GM12873 (cell line): ENCODE measurements around the gene WWOX.

Source experiments
- CTCF ChIP-seq: IDR thresholded peaks from 2 replicates; pipeline ENCODE4 v1.5.1; 2012; ENCODE audit warnings: low read depth, mild to moderate bottlenecking, moderate library complexity, low read length, control low read depth; ENCODE audit not compliant: insufficient read depth; ENCODE audit errors: missing control alignments

Gene WWOX

GRCh38 chr16:78967948-78968347 lies 868.5 kb downstream of the WWOX start:
- no peak for TF ChIP-seq CTCF

GRCh38 chr16:78969721-78970120 lies 870.3 kb downstream of the WWOX start:
- no peak for TF ChIP-seq CTCF

- no peak for TF ChIP-seq CTCF
Measured at GRCh38 chr16:78970650-78971049, 871.2 kb downstream of the WWOX start.

- no peak for TF ChIP-seq CTCF
Measured at GRCh38 chr16:78972006-78972405, 872.6 kb downstream of the WWOX start.

- TF ChIP-seq CTCF: no peak
Measured at GRCh38 chr16:78972986-78973385, 873.5 kb downstream of the WWOX start.

- TF ChIP-seq CTCF: no peak
Measured at GRCh38 chr16:78976212-78976611, 876.8 kb downstream of the WWOX start.

GRCh38 chr16:78980825-78981224 lies 881.4 kb downstream of the WWOX start:
- TF ChIP-seq CTCF: no peak
